Esophagus muscularis mucosa (tissue), 4 donors: ENCODE data around the gene DNASE1L1. TPM values are rescaled to one million over a fixed set of nuclear protein-coding genes. Genes with fewer than 3 reads are reported as not detected.
"Not testable (repeated sequence)": the region's sequence is repeated elsewhere in the genome, so short reads cannot be mapped to it uniquely, and the experiment has no call there.

ENCODE experiments used
- DNase-seq: peaks from one replicate; pipeline ENCODE4 v3.0.0-alpha.2; 2017; ENCODE audit errors: extremely low spot score
- H3K27ac ChIP-seq, 4 donors: fragments of 200-600 bp; sonication (generic); replicated peaks in 1 of 4; 1 replicate in 3 of 4; 2 replicates in 1 of 4; pipeline ENCODE4 v1.5.1; 2016 to 2019; ENCODE audit warnings: mild to moderate bottlenecking in 1 of 4
- H3K27me3 ChIP-seq, 4 donors: fragments of 200-600 bp; sonication (generic); one replicate each; pipeline versions ENCODE4 v1.5.1 to v1.6.0; 2016 to 2019
- H3K36me3 ChIP-seq, 4 donors: fragments of 200-600 bp; sonication (generic); one replicate each; pipeline ENCODE4 v1.5.1; 2016 to 2019
- H3K4me1 ChIP-seq, 4 donors: fragments of 200-600 bp; sonication (generic); one replicate each; pipeline ENCODE4 v1.5.1; 2016 to 2019
- H3K4me3 ChIP-seq, 4 donors: fragments of 200-600 bp; sonication (generic); 1 replicate in 2 of 4; 2 replicates in 2 of 4; pipeline ENCODE4 v1.5.1; 2016 to 2019; ENCODE audit warnings: mild to moderate bottlenecking in 4 of 4, moderate library complexity in 1 of 4
- H3K9me3 ChIP-seq, 4 donors: fragments of 200-600 bp; sonication (generic); 1 replicate in 3 of 4; 2 replicates in 1 of 4; pipeline ENCODE4 v1.5.1; 2016 to 2019
- EP300 ChIP-seq: sonication (generic); formaldehyde crosslinking; IDR thresholded peaks from one replicate; pipeline ENCODE4 v1.6.1; 2017; ENCODE audit warnings: antibody characterized with exemption
- POLR2A ChIP-seq: fragments of 450-650 bp; IDR thresholded peaks from one replicate; pipeline ENCODE4 v1.6.1; 2017; ENCODE audit warnings: antibody characterized with exemption, moderate library complexity, mild to moderate bottlenecking, low read depth
- POLR2AphosphoS5 ChIP-seq, 2 donors: sonication (generic); formaldehyde crosslinking; IDR thresholded peaks; one replicate each; pipeline ENCODE4 v1.6.1; 2017; ENCODE audit warnings: antibody characterized with exemption in 2 of 2
- WGBS: methylation state at CpG from one replicate; pipeline ENCODE4 v1.1.5; 2018; 5-methylcytosine and 5-hydroxymethylcytosine counted together
- intact Hi-C: fragments of 100-400 bp; cut with DNase I; formaldehyde crosslinking; loops from one replicate; pipeline ENCODE4 v1.15.1; 2023
- total RNA-seq, 4 donors: library from RNA; depleted of rRNA; stranded (reverse); fragments of >200 nt; gene quantifications; one replicate each; pipeline versions ENCODE4 v1.1.0 to v1.2.1, GENCODE V29; 2016
- TF ChIP-seq, protein P1 (sequence below), 3 experiments: fragments of 200-600 bp in 2 of 3; fragments of 450-650 bp in 1 of 3; sonication (generic) in 2 of 3; IDR thresholded peaks; one replicate each; pipeline ENCODE4 v1.5.1; 2017 to 2019; ENCODE audit warnings: antibody characterized with exemption in 3 of 3, mild to moderate bottlenecking in 2 of 3, moderate library complexity in 1 of 3

The DNASE1L1 gene
- total RNA-seq, 4 donors from 2014 or later, result 19.9 to 24.3 (median 22.6) TPM

DNA sequence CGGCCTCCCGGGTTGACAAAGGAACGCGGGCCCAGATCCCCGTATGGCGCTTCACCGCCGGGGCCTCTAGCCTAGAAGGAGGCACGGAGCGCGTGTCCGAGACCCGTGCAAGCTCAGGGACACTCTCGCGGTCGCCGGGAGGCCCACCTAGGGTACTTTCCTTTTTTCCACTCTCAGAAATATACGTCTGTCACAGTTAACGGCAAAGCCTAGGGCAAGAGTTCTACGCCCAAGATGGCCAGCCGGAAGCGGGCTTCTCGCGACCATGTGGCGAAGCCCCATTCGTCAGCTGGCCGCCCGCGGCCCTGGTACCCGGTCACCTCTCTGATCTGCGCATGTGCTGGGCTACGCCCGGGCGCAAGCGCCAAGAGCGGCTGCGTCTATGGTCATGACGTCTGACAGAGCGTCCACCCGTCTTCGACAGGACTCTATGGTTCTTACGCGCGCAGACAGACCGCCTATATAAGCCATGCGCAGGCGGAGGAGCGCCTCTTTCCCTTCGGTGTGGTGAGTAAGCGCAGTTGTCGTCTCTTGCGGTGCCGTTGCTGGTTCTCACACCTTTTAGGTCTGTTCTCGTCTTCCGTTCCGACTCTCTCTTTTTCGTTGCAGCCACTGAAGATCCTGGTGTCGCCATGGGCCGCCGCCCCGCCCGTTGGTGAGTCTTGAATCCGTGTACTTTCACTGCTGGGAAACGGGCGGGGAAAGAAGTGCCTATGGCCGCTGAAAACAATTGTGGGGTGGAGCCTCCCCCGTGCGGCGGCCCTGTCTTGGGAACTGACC lies 11.0 kb downstream of the DNASE1L1 start, which contains the start of gene RPL10:
Gene RPL10, plus strand, starts transcription at position 490 of the 780 bp plus-strand sequence. Its CDS starts 143 bp downstream, at position 633.
- peak; percentile 95 to 99 for TF ChIP-seq POLR2AphosphoS5 (IDR thresholded peaks at IDR 0.05)
- TF ChIP-seq POLR2A, result peak; percentile 94
- TF ChIP-seq, protein P1, sequence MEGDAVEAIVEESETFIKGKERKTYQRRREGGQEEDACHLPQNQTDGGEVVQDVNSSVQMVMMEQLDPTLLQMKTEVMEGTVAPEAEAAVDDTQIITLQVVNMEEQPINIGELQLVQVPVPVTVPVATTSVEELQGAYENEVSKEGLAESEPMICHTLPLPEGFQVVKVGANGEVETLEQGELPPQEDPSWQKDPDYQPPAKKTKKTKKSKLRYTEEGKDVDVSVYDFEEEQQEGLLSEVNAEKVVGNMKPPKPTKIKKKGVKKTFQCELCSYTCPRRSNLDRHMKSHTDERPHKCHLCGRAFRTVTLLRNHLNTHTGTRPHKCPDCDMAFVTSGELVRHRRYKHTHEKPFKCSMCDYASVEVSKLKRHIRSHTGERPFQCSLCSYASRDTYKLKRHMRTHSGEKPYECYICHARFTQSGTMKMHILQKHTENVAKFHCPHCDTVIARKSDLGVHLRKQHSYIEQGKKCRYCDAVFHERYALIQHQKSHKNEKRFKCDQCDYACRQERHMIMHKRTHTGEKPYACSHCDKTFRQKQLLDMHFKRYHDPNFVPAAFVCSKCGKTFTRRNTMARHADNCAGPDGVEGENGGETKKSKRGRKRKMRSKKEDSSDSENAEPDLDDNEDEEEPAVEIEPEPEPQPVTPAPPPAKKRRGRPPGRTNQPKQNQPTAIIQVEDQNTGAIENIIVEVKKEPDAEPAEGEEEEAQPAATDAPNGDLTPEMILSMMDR (IDR thresholded peaks at IDR 0.05), result no peak
- TF ChIP-seq EP300, result no peak
- Histone ChIP-seq H3K27me3 (no peaks in the 10 kb centered on the region), H3K36me3 (peaks cover 9 to 29% (median 24%) of the 10 kb centered on the region in 4 donors), H3K27ac (peak within 1 kb of the TSS; percentile 90 to 98 (median 95)), H3K9me3 (no peaks in the 10 kb centered on the region), H3K4me1 (peaks cover 7 to 32% (median 22%) of the 10 kb centered on the region in 4 donors), H3K4me3 (peak within 1 kb of the TSS; percentile 63 to 76 (median 66))
- intact Hi-C loops, result loop anchor here (5.0 kb wide), 1 partner anchor 61 kb away; no protein-coding TSS in a partner anchor
- 39% methylated on average over 55 of the region's 69 CpGs for WGBS
- DNase-seq, result peak; percentile 98

DNA sequence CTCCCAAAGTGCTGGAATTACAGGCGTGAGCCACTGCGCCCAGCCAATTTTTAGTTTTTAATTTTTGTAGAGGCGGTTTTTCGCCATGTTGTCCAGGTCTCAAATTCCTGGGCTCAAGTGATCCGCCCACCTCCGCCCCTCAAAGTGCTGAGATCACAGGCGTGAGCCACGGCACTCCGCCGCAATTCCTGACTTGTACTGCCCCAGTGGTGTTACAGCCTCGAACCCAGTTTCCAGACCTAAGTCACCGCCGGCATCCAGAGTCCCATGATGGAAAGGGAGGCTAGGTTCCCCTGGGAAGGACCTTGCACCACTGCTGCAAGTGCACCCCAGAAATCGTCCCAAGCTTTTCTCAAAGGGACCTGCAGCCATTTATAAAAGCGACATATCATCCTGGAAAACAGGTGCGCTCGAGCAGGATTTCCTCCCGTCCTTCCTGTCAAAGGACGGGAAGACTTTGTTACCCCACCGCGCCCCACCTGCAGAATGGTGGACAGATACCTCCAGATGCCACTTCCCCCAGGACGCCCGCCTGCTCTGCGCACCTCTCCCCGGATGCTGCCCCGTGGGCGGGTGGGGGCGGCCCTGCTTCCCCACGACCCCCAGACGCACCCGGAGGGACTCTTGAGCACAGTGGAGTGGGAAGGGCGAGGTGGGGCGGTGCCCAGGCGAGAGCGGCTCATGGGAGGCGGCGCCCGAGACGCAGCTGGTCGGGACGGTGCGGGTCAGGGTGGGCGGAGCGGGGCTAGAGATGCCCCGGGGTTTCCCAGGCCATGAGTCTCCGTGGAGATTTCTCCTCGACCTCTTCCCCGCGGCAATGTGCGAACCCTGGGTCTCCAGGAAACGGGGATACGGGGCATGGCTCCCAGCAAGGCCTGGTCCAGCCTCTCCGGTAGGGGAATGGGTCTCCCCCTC lies 11.8 kb downstream of the DNASE1L1 start:
- intact Hi-C loops, result loop anchor here (5.0 kb wide), 1 partner anchor 60 kb away; no protein-coding TSS in a partner anchor
- Histone ChIP-seq H3K27ac (peak overlapping the region; percentile 90 to 98 (median 95)), H3K4me3 (peak overlapping the region; percentile 63 to 76 (median 66)), H3K9me3 (no peaks in the 10 kb centered on the region), H3K27me3 (no peaks in the 10 kb centered on the region), H3K36me3 (peaks cover 9 to 26% (median 23%) of the 10 kb centered on the region in 4 donors), H3K4me1 (peaks cover 7 to 32% (median 22%) of the 10 kb centered on the region in 4 donors)
- DNase-seq, result no peak
- WGBS, result 56% methylated on average over 33 of the region's 53 CpGs
- no peak for TF ChIP-seq EP300
- TF ChIP-seq POLR2A, result peak; percentile 55
- TF ChIP-seq, protein P1 (IDR thresholded peaks at IDR 0.05), result no peak
- peak; percentile 4 to 44 for TF ChIP-seq POLR2AphosphoS5 (IDR thresholded peaks at IDR 0.05)

DNA sequence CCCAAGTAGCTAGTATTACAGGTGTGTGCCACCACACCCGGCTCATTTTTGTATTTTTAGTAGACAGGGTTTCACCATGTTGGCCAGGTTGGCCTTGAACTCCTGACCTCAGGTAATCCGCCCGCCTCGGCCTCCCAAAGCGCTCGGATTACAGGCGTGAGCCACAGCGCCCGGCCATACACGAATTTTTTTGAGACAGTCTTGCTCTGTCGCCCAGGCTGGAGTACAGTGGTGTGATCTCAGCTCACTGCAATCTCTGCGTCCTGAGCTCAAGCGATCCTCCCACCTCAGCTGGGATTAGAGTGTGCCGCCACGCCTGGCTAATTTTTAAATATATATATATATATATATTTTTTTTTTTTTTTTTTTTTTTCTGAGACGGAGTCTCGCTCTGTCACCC lies 12.7 kb downstream of the DNASE1L1 start:
- not testable (repeated sequence) for H3K27me3 ChIP-seq, DNase-seq, H3K9me3 ChIP-seq, H3K4me3 ChIP-seq
- H3K4me1 ChIP-seq, result peaks cover 7 to 32% (median 21%) of the 10 kb centered on the region in 4 donors
- WGBS, result 90% methylated on average over 17 of the region's 17 CpGs
- H3K36me3 ChIP-seq, result peaks cover 9 to 25% (median 22%) of the 10 kb centered on the region in 4 donors
- intact Hi-C loops, result loop anchor here (5.0 kb wide), 1 partner anchor 59 kb away; no protein-coding TSS in a partner anchor
- H3K27ac ChIP-seq, result peak overlapping the region; percentile 90 to 98 (median 95)

DNA sequence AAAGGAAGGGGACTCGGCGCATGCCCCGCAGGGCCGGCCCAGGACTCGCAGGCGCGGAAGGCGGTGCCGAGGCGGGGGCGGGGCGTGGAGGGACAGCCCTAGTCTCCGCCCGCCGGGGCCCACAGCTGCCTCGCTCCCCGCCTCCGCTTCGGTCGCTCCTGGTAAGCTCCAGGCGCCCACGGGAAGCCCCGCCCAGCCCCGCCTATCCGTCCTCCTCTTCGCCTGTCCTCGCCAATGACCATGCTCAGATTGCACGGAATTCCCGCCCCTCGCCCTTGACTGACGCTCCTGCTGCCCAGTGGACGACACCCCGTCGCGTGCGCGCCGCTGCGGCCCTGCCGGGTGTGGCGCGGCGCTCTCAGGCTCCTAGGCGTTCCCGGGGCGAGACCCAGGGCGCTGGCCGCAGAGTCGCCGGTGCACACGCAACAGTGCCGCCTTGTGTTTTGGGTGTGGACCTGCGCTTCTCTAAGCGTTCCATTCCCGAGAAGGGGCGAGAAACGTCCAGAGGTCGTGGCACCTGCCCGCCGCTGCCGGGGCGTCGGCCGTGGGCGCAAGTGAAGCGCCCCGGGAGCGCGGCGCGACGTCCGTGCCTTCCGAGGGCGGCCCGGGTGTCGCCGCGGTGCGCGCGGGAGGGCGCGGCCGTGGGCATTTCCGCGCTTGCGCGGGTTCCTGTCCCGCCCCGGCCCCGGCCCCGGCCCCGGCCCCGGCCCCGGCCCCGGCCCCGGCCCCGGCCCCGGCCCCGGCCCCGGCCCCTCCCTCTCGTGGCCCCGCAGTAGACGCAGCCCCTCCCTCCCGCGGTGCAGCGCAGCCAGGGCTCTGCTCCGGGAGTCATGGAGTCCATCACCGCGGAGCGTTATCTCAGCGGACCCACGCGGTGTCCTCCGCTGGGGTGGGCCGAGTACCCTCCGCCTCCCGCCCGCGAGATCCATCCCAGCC lies 19.0 kb downstream of the DNASE1L1 start:
- no CpG with 5 or more reads among the region's 121 CpGs for WGBS
- H3K36me3 ChIP-seq, intact Hi-C loops, H3K9me3 ChIP-seq, H3K4me1 ChIP-seq, DNase-seq, H3K27me3 ChIP-seq: not testable (repeated sequence)
- H3K4me3 ChIP-seq, result peak overlapping the region in 3 of 4 donors; percentile 36 to 56 (median 40)
- peak overlapping the region in 3 of 4 donors; percentile 67 to 79 (median 78) for H3K27ac ChIP-seq

DNA sequence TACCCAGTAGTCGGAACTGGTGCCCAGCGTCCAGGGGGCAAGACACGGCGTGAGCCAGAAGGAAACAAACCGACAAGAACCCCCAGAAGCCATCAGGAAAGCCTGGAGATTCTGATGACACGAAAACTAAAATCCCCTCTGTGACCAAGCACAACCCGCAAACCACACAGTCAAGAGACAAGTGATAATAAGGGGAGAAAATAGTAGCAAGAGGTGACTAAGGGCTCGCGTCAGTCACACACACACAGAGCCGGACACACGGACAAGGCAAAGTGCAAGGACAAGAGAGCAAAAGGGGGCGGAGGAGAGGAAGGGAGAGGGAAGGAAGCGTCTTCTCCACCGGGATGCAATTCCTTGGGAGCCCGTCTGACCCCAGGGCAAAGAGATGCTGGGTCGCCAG lies 20.4 kb downstream of the DNASE1L1 start:
- DNase-seq, H3K4me3 ChIP-seq, H3K9me3 ChIP-seq, intact Hi-C loops, H3K27me3 ChIP-seq, H3K27ac ChIP-seq, H3K36me3 ChIP-seq: not testable (repeated sequence)
- no CpG with 5 or more reads among the region's 16 CpGs for WGBS
- H3K4me1 ChIP-seq, result peaks cover 0 to 11% (median 11%) of the 10 kb centered on the region in 4 donors

DNA sequence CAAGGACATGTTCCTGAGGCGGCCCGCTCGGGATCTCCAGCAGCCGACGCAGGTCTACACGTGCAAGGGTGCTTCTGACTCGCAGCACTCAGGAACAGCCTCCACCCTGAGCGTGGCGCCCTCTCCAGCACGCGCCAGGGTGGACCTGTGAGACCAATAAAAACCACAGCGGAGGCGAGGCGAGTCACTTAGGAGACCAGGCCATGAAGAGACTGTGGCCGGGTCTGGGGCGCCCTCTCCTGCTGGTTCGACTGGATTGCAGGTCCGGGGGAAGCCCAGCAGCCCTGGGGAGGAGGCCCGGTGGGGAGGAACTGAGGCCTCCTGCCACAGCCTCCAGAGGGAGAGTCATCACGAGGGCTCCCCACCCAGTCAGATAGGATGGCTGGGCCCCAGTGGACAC lies 21.0 kb downstream of the DNASE1L1 start:
- H3K27ac ChIP-seq, H3K27me3 ChIP-seq, DNase-seq, H3K9me3 ChIP-seq, H3K4me3 ChIP-seq, intact Hi-C loops, H3K36me3 ChIP-seq: not testable (repeated sequence)
- no CpG with 5 or more reads among the region's 20 CpGs for WGBS
- peaks cover 0 to 16% (median 16%) of the 10 kb centered on the region in 4 donors for H3K4me1 ChIP-seq
